Fibroblast of mammary gland (primary cell): ENCODE measurements around the gene KLK6.

Experiments
- DNase-seq: peaks from one replicate; pipeline ENCODE4 v3.0.0-alpha.2; 2010; ENCODE audit warnings: low read depth
- H3K4me3 ChIP-seq: 2 replicates; pipeline ENCODE4 v1.5.1; 2011; ENCODE audit warnings: low read depth, mild to moderate bottlenecking, low read length, moderate library complexity; ENCODE audit not compliant: control insufficient read depth
- TF ChIP-seq, protein P1 (sequence below): conservative IDR thresholded peaks from 2 replicates; pipeline ENCODE4 v1.5.1; 2011; ENCODE audit warnings: low read depth, low read length, inconsistent platforms; ENCODE audit not compliant: control insufficient read depth, insufficient read depth

The KLK6 gene

DNA sequence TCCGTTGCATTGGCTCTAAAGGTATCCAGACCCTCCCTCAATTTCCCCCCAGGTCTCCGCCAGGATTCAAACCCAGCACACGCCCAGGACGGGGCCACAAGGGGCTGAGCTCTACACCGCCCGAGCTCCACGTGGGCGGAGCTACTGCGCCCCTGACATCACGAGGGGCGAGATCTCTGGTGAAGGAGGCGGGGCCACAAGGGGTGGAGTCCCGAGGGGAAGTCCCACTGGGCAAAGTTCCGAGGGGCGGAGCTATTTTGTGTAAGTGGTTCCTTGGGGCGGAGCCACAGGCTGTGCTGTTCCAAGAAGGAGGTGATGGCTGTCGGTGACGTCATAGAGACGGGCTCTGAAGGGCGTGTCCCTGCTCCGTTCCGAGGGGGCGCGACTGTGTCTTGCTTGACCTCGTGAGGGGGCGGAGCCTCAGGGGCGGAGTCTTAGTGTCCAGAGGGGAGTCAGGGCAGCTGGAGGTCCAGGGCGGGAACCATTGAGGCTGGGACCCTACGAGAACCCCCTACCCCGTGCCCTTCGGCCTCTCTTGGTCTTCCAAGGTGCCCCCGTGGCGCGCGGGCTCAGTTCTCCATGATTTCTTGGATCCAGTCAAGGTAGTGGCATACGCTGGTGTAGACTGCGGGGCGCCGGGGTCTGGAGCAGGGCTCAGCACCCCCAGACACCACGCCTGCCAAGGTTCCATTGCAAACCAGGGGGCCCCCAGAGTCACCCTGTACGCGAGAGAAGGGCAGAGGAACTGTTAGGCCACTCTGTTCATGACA lies 33.3 kb upstream of the KLK6 start:
- TF ChIP-seq, protein P1, sequence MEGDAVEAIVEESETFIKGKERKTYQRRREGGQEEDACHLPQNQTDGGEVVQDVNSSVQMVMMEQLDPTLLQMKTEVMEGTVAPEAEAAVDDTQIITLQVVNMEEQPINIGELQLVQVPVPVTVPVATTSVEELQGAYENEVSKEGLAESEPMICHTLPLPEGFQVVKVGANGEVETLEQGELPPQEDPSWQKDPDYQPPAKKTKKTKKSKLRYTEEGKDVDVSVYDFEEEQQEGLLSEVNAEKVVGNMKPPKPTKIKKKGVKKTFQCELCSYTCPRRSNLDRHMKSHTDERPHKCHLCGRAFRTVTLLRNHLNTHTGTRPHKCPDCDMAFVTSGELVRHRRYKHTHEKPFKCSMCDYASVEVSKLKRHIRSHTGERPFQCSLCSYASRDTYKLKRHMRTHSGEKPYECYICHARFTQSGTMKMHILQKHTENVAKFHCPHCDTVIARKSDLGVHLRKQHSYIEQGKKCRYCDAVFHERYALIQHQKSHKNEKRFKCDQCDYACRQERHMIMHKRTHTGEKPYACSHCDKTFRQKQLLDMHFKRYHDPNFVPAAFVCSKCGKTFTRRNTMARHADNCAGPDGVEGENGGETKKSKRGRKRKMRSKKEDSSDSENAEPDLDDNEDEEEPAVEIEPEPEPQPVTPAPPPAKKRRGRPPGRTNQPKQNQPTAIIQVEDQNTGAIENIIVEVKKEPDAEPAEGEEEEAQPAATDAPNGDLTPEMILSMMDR, result no peak
- H3K4me3 ChIP-seq, result no peak overlapping the region
- DNase-seq, result peak; percentile 47

DNA sequence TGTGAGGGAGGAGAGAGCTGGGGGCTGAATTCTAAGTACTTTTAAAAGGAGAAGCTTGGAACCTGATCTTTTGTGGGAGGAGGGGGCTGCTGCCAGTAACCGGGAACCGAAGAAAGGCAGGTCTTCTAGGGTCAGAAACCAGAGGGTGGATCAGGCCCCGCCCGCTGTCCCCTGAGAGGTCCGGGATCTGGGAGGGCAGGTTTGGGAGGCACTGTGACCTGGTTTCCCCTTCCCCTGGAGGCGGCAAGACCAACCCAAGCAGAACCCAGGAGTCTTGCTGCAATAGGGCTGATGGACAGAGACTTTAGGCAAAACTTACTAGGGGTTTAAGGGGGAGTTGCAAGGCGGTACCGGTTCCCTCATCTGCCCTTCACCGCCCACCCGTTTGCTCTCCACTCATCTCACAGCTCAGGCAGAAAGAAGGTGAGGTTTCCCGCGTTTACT lies 32.7 kb upstream of the KLK6 start:
- no peak for DNase-seq
- TF ChIP-seq, protein P1, result no peak
- H3K4me3 ChIP-seq, result no peak overlapping the region

DNA sequence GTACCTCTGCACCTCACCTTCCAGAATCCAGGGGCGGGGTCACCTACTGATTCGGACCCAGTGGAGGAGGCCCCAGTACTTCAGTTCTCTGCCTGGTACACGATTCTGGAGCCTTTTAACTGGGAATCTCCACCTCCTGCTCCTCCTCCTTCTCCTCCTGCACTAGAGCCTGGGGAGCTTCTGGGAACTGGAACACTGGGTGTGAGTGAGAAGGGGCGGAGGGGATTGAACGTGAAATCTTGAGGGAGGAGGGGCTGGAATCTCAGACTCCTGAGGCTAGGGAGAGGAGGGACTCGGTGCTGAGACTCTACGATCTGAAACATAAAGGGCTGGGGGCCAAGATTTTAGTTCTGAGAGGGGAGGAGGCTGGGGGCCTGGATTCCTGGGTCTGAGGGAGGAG lies 32.1 kb upstream of the KLK6 start, which contains the start of gene KLK8:
Gene KLK8 (minus strand): TSS at position 90 of the 400 bp plus-strand sequence. CDS start 437 bp downstream, outside the sequence.
- H3K4me3 ChIP-seq, result no peak within 1 kb of the TSS
- no peak for DNase-seq
- TF ChIP-seq, protein P1, result no peak

DNA sequence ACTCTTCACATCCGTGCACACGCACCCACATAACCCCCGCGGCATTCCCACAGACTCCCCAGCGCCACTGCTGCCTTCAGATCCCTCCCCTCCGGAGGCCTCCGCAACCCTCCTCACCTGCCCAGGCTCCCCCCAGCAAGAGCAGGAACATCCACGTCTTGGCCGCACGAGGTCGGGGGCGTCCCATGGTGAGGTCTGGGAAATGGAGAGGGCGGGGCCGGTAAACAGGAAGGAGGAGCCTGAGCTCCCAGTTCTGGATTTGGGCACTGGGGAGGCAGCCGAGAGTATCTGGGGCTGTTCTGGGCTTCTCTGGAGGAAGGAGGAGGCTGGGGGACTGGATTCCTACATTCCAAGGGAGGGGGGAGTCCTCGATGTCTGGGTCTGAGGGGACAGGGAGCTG lies 31.6 kb upstream of the KLK6 start:
- TF ChIP-seq, protein P1, result no peak
- H3K4me3 ChIP-seq, result no peak overlapping the region
- no peak for DNase-seq

DNA sequence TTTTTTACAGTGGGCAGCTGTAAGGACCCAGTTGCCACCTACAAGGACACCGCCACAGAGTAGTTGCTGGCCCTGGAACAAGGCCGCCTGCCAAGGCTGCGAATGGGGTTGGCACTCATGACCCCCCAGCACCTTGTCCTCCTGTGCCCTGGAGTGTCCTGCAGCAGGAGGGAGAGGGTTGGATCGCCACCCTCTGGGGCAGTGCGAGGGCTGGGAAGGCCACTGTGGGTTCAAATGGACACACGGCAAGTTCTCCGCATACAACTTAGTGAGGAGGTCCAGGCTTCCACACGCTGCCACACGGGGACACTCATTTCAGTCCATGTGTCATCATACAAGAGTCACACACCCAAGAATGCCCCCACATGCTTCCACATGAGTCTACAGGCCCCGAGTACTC lies 31.0 kb upstream of the KLK6 start:
- no peak overlapping the region for H3K4me3 ChIP-seq
- DNase-seq, result no peak
- TF ChIP-seq, protein P1, result no peak

DNA sequence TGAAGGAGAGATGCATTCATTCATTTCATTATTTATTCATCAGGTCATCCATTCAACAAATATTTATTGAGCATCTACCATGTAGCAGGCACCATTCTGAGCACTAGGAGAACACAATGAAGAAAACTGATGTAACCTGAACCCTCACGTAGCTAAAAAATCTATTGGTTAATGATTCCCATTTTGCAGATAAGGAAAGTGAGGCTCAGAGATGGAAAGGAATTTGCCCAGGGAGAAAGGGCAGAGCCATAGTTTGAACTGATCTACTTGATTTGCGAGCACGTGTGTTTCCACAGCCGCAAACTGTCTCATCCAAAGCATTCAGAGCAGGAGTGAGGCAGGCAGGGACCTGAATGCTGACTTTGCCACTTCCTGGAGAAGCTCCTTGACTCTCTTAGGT lies 29.3 kb upstream of the KLK6 start:
- TF ChIP-seq, protein P1, result no peak
- no peak for DNase-seq
- H3K4me3 ChIP-seq, result no peak overlapping the region
